Right lobe of liver (tissue), 6 donors: ENCODE measurements around the gene DDX1. TPM values are rescaled to one million over a fixed set of nuclear protein-coding genes. Genes with fewer than 3 reads are reported as not detected.

ENCODE experiments used
- ATAC-seq, 4 donors: fragments of 200-7000 bp; cut with Tn5 transposase; one replicate each; pipeline ENCODE4 v1.9.1; 2020; ENCODE audit warnings: mild to moderate bottlenecking in 4 of 4, moderate library complexity in 4 of 4
- DNase-seq, 3 donors: peaks; one replicate each; pipeline ENCODE4 v3.0.0-alpha.2; 2020
- H3K27ac ChIP-seq, 3 donors: fragments of 200-600 bp; one replicate each; pipeline ENCODE4 v1.8.0; 2022
- H3K27me3 ChIP-seq, 2 donors: fragments of 200-600 bp; one replicate each; pipeline ENCODE4 v1.8.0; 2022
- H3K36me3 ChIP-seq, 4 donors: fragments of 200-600 bp; sonication (generic) in 1 of 4; one replicate each; pipeline versions ENCODE4 v1.5.1 to v1.8.0; 2017 to 2022; ENCODE audit warnings: control low read depth in 1 of 4
- H3K4me1 ChIP-seq, 4 donors: fragments of 200-600 bp; sonication (generic) in 1 of 4; one replicate each; pipeline versions ENCODE4 v1.5.1 to v1.8.0; 2017 to 2022; ENCODE audit warnings: control low read depth in 1 of 4
- H3K4me3 ChIP-seq, 3 donors: fragments of 200-600 bp; one replicate each; pipeline ENCODE4 v1.8.0; 2022
- H3K9me3 ChIP-seq, 4 donors: fragments of 200-600 bp; sonication (generic) in 1 of 4; one replicate each; pipeline versions ENCODE4 v1.5.1 to v1.8.0; 2017 to 2022; ENCODE audit warnings: control low read depth in 1 of 4
- POLR2A ChIP-seq: fragments of 450-650 bp; IDR thresholded peaks from one replicate; pipeline ENCODE4 v1.6.1; 2017; ENCODE audit warnings: antibody characterized with exemption, mild to moderate bottlenecking
- WGBS: methylation state at CpG from one replicate; pipeline ENCODE4 v1.1.6; 2018; ENCODE audit warnings: low coverage, low lambda C conversion rate; ENCODE audit not compliant: insufficient coverage; ENCODE audit errors: missing lambda C conversion rate; 5-methylcytosine and 5-hydroxymethylcytosine counted together
- intact Hi-C, 2 donors: fragments of 100-400 bp; cut with DNase I; formaldehyde crosslinking; loops; one replicate each; pipeline versions ENCODE4 v1.11.2 to v1.14.1; 2022
- total RNA-seq, 6 experiments: library from RNA; depleted of rRNA in 2 of 6; stranded (reverse); fragments of >200 nt in 2 of 6; fragmentation: NEBNext Ultra II Directional in 3 of 6; extraction: Animal tissue kit (Norgen Biotek cat#: 25700) in 3 of 6; gene quantifications; one replicate each; pipeline versions ENCODE4 v1.1.0 to v1.2.4, GENCODE V29; 2016 to 2023
- TF ChIP-seq, protein P1 (sequence below), 4 donors: fragments of 200-600 bp in 3 of 4; fragments of 450-650 bp in 1 of 4; IDR thresholded peaks; one replicate each; pipeline versions ENCODE4 v1.5.1 to v1.8.0; 2016 to 2022; ENCODE audit warnings: antibody characterized with exemption in 4 of 4, mild to moderate bottlenecking in 2 of 4
- donor health status: DM: no; HTN: yes; CAD: no.
- donor health status: DM: no; HTN: no; CAD: no.
- donor health status: DM: no; HTN: no; CAD: no.
- donor health status: DM: no; HTN: yes; CAD: no.
- donor health status: DM: no; HTN: yes; CAD: no.

DDX1 gene
- total RNA-seq, 6 experiments from 2014 or later, result 29.7 to 43.5 (median 37.6) TPM

DNA sequence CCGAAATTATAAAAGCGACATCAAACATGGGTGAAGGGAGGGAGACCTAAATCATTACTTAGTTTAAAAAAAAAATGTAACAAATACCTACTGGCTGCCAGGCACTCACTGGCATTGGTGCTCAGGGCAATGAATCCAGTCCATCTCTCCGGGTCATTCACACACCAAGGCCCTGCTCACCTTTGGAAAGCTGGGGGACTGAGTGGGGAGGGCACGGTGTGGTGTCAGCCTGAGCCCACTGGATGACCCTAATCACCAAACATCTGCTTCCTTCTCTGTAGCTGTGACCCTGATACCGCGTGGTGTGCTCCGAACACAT is 336 bp upstream of the DDX1 start:
- intact Hi-C loops, result no loop called here
- Histone ChIP-seq H3K9me3 (no peaks in the 10 kb centered on the region), H3K36me3 (peaks cover 0 to 13% (median 6%) of the 10 kb centered on the region in 4 donors), H3K27ac (peak overlapping the region; percentile 85 to 89 (median 88)), H3K4me1 (peaks cover 0 to 16% (median 0%) of the 10 kb centered on the region in 4 donors), H3K27me3 (no peaks in the 10 kb centered on the region), H3K4me3 (peak overlapping the region; percentile 78 to 93 (median 81))
- 33% methylated on average over 6 of the region's 7 CpGs for WGBS
- DNase-seq (no peak), ATAC-seq (no peak)
- TF ChIP-seq, protein P1, sequence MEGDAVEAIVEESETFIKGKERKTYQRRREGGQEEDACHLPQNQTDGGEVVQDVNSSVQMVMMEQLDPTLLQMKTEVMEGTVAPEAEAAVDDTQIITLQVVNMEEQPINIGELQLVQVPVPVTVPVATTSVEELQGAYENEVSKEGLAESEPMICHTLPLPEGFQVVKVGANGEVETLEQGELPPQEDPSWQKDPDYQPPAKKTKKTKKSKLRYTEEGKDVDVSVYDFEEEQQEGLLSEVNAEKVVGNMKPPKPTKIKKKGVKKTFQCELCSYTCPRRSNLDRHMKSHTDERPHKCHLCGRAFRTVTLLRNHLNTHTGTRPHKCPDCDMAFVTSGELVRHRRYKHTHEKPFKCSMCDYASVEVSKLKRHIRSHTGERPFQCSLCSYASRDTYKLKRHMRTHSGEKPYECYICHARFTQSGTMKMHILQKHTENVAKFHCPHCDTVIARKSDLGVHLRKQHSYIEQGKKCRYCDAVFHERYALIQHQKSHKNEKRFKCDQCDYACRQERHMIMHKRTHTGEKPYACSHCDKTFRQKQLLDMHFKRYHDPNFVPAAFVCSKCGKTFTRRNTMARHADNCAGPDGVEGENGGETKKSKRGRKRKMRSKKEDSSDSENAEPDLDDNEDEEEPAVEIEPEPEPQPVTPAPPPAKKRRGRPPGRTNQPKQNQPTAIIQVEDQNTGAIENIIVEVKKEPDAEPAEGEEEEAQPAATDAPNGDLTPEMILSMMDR (IDR thresholded peaks at IDR 0.05), result no peak
- TF ChIP-seq POLR2A, result no peak

DNA sequence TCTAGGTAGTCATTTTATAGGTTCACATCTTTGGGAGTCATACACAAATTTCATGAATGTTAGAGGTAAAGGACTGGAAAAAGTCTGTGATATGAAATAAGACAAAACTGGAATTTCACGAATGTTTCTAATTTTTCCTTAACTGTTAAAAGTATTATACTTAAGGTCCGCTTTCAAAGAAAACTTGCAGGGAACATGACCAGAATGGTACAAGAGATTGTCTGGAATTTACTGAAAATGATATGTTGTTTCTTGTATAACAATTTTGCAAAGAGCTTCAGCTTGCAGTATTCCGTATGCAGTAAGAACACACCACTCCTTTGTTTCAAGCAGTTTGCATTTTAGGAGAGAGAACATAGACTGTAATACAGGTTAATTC is 1.6 kb downstream of the DDX1 start:
- H3K36me3 ChIP-seq, result peaks cover 0 to 33% (median 21%) of the 10 kb centered on the region in 4 donors
- no peak overlapping the region for H3K27ac ChIP-seq
- no peak for TF ChIP-seq POLR2A
- TF ChIP-seq, protein P1 (IDR thresholded peaks at IDR 0.05), result no peak
- H3K9me3 ChIP-seq, result no peaks in the 10 kb centered on the region
- H3K27me3 ChIP-seq, result no peaks in the 10 kb centered on the region
- ATAC-seq (no peak), DNase-seq (no peak)
- intact Hi-C loops, result no loop called here
- no peak overlapping the region for H3K4me3 ChIP-seq
- 74% methylated on average over 3 of the region's 3 CpGs for WGBS
- H3K4me1 ChIP-seq, result peaks cover 0 to 16% (median 0%) of the 10 kb centered on the region in 4 donors

DNA sequence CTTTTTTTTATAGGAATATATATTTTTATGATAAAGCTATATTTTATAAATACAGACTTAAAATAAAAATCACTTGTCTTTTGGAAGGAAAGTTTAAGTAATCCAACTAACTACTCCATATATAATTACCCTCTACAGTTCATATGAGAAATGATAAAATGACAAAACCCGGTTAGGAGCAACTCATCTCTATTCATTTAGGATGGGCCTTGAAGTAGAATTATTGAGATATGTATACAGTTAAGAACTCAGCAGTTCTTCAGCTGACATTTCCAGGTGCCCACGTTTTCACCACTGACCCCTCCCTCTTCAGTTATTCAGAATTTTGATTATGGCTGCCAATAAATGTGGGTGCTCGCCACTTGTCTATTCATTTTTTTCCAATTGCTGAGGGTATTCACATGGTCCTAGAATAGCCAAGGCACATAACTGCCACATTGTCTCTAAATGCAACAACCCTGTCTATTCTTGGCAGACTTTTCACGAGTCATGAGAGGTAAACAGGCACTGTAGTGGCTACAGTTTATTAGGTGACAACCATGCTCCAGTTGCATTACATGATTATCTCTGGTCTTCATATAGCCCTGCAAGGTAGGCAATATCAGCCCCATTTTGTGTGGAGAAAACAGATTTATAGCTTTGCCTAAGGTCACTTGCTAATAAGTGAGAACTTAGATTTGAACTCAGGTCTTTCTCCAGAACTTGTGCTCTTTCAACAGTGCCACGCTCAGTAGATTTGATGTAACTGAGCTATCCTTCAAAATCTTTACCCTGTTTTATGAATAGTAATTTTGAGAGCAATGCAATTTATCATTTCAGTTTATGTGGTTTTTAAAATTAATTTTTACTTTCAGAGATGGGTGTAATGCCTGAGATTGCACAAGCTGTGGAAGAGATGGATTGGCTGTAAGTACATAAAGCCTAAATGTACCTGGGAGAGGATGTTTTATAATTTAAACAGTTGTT is 2.9 kb downstream of the DDX1 start:
- ATAC-seq (no peak), DNase-seq (no peak)
- Histone ChIP-seq H3K27me3 (no peaks in the 10 kb centered on the region), H3K27ac (no peak overlapping the region), H3K9me3 (no peaks in the 10 kb centered on the region), H3K4me3 (no peak overlapping the region), H3K36me3 (peaks cover 0 to 45% (median 27%) of the 10 kb centered on the region in 4 donors), H3K4me1 (peaks cover 0 to 16% (median 0%) of the 10 kb centered on the region in 4 donors)
- WGBS, result 62% methylated on average over 5 of the region's 5 CpGs
- intact Hi-C loops, result no loop called here
- TF ChIP-seq, protein P1 (IDR thresholded peaks at IDR 0.05), result no peak
- TF ChIP-seq POLR2A, result no peak

DNA sequence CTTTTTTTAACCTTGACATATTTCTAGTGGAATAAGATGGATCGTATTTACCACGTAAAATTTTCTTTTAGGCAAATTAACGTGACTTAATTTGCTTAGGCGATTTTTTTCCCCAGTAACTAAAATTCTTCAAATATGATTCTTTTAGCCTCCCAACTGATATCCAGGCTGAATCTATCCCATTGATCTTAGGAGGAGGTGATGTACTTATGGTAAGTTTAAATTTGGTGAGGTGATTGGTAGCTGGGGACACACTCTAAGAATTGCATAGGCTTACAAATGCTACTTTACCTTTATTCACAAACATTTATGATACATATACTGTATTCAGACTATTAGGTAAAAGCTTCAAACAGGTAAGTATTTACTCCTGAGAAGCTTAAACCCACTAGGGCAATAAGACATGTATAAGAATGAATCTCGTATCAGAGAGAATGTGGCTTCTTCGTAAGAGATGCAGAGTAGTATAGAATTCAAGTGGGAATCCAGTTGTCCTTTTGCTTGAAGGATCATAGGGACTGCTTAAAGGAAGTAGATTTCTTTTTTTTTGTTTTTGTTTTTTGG is 3.8 kb downstream of the DDX1 start:
- H3K27me3 ChIP-seq, result no peaks in the 10 kb centered on the region
- H3K9me3 ChIP-seq, result no peaks in the 10 kb centered on the region
- DNase-seq (no peak), ATAC-seq (no peak)
- no peak overlapping the region for H3K4me3 ChIP-seq
- intact Hi-C loops, result no loop called here
- H3K4me1 ChIP-seq, result peaks cover 0 to 16% (median 0%) of the 10 kb centered on the region in 4 donors
- WGBS, result 97% methylated on average over 6 of the region's 6 CpGs
- peaks cover 0 to 54% (median 31%) of the 10 kb centered on the region in 4 donors for H3K36me3 ChIP-seq
- TF ChIP-seq POLR2A, result no peak
- TF ChIP-seq, protein P1 (IDR thresholded peaks at IDR 0.05), result no peak
- H3K27ac ChIP-seq, result no peak overlapping the region
